Activated CD8-positive, alpha-beta memory T cell treated with anti-CD3 and anti-CD28 coated beads, Interleukin-2, amount 50 U/mL, for 48 hours (primary cell): ENCODE results near the gene DIP2A.
A peak's percentile ranks its signal among the peaks of the same experiment; 100 is the strongest.

ENCODE experiments used
- DNase-seq: peaks from one replicate; pipeline ENCODE4 v3.0.0-alpha.2; 2020

DIP2A gene

DNA sequence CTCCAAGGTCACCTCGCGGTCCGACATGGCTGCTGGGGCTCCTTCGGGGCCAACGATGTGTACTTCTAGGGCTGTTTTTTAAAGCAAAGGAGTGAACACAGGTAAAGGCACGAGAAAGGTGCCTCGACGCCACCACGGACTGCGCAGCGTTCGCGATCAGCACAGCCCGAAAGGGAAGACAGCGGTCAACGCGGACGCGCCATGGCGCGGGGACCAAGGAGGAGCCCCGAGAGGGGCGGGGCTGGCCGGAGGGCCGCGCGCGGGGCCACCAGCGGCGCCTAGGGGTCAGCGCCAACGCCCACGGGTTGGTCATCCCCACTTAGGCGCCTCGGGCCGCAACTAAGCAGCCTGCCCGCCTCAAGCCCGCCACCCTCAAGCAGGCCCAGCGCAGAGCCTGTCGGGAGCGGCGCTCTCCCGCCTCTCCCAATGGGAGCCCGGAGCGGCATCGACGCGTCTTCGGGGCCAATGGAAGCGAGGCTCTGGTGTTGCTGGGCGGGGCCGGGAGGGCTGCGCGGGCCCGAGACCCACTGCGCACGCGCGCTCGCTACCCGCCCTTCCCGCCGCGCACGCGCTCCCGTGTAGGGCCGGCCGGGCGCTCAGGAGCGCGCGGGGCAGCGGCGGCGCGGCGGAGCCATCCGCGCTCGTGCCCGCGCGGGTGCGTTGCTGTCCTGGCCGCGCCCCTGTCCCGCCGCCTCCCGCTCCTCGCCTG is at the start of gene DIP2A:
DIP2A (plus strand) TSS at position 577 of the 709 bp plus-strand sequence. CDS start 241 bp downstream, outside the sequence.
- DNase-seq, result peak; percentile 94

DNA sequence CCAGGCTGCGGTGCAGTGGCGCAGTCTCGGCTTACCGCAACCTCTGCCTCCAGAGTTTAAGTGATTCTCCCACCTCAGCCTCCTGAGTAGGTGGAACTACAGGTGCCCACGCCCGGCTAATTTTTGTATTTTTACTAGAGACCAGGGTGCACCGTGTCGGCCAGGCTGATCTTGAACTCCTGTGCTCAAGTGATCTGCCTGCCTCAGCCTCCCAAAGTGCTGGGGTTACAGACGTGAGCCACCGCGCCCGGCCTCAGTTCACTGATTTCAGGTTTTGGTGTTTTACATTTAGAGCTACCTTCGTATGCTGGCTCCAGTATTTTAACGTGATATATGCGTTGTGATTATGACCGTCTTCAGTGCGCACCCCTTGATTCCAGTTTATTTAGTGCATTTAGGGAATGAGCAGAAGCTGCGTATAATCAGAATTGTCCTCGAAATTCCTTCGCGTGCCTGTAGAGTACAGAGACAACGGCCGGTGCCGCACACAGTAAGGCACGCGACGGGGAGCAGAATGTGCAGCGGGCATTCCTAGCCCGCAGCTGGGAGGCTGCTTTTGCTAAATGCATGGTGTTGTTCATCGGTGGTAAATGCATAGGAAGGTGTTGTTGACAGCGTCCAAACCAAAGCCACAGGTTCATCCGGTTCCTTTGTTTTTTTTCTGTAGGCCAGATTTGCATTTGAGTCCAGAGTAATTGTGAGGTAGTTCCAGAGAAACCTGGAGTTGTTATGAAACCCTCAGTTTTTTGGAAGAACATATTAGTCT is 48.9 kb upstream of the DIP2A start:
- DNase-seq, result no peak

- no peak for DNase-seq
Measured at GRCh38 chr21:46410516-46410915, 48.2 kb upstream of the DIP2A start.

DNA sequence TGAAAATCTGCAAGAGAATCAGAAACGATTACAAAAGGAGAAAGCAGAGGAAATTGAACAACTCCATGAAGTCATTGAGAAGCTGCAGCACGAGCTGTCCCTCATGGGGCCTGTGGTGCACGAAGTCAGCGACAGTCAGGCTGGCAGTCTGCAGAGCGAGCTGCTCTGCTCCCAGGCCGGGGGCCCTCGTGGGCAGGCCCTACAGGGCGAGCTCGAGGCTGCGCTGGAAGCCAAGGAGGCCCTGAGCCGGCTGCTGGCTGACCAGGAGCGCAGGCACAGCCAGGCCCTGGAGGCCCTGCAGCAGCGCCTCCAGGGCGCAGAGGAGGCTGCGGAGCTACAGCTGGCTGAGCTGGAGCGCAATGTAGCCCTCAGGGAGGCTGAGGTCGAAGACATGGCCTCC is 47.5 kb upstream of the DIP2A start:
- DNase-seq, result no peak

DNA sequence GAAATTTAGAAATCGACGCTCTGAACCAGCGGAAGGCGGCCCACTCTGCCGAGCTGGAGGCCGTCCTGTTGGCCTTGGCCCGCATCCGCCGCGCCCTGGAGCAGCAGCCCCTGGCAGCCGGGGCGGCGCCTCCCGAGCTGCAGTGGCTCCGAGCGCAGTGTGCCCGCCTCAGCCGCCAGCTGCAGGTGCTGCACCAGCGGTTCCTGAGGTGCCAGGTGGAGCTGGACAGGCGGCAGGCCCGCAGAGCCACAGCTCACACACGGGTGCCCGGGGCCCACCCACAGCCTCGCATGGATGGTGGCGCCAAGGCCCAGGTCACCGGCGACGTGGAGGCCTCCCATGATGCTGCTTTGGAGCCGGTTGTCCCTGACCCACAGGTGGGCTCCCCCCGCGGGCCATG is 47.0 kb upstream of the DIP2A start:
- no peak for DNase-seq

DNA sequence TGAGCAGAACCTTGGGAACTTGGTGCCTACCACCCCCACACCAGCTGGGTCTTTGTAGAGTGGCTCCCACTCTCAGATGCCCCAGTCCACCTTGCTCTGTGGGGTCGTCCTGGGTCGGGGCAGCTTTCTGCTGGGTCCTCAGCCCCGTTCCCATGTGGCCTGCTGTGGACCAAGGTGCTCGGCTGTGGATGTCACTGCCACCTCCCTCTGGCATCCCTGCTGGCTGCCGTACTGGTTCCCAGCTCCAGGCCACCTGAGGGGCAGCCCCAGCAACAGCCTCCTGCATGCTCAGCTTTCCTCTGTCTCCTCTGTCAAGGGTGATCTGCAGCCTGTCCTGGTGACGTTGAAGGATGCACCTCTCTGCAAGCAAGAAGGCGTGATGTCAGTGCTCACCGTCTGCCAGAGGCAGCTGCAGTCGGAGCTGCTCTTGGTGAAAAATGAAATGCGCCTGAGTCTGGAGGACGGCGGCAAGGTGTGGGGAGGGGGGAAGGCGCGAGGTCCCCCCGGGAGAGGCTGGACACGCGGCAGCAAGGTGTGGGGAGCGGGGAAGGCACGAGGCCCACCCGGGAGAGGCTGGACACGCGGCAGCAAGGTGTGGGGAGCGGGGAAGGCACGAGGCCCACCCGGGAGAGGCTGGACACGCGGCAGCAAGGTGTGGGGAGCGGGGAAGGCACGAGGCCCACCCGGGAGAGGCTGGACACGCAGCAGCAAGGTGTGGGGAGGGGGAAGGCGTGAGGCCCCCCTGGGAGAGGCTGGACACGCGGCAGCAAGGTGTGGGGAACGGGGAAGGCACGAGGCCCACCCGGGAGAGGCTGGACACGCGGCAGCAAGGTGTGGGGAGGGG is 45.9 kb upstream of the DIP2A start:
- DNase-seq, result no peak

- no peak for DNase-seq
Measured at GRCh38 chr21:46413365-46413696, 45.4 kb upstream of the DIP2A start.

DNA sequence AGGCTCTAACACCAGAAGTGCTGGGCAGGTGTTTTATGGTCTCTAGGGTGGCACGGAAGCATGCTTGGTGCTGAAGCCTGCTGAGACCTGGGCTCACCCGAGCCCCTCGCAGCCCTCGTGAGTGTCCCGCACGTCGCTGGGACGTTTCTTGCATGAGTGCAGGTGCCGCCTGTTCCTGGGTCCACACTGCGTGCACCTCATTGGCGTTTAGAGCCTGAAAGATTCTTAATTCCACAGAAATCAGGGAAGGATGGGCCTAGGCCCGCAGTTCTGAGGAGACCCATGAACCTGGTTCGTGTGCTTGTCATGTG is 43.8 kb upstream of the DIP2A start:
- no peak for DNase-seq

DNA sequence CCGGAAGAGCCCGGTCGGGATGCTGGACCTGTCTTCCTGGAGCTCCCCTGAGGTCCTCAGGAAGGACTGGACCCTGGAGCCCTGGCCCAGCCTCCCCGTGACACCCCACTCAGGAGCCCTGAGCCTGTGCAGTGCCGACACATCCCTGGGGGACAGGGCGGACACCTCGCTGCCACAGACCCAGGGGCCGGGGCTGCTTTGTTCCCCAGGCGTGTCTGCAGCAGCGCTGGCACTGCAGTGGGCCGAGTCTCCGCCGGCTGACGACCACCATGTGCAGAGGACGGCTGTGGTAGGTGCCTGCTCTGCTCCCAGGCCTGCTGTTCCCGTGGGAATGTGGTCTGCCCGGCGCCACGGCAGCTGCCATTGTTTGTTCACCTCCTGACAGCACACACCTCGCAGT is 42.1 kb upstream of the DIP2A start:
- DNase-seq, result no peak

DNA sequence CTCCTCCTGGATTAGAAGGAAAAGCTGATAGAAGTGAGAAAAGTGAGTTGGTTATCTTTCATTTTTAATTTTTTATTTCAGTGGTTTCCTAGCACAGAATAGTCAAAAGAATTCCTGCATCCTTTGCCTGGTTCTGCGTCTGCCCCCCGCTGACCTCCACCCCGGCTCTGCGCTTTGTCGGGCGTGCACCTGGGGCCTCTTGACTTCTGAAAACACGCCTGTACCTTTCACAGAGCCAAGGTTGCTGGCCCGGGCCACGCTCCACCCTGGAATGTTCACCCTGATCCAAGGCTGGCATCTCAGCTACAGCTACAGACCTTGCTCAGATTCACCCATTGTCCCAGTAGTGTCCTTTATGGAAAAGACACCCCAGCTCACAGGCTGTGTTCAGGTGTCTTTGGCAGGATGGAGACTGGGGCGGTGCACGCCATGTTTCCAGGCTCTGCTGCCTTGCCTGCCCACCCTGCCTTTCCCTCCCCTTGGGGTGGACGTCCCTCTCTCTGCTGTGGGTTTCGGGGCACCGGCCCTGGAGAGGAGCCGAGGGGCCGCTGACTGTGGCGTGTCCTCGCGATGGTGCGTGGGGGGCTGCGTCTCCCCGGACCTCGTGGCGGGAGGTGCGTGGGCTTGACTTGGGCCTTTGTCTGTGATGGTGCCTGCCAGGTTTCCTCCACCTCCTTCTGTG is 40.3 kb upstream of the DIP2A start:
- DNase-seq, result no peak

GRCh38 chr21:46420241-46421190 is 38.2 kb upstream of the DIP2A start:
- no peak for DNase-seq

- no peak for DNase-seq
Measured at GRCh38 chr21:46421191-46421750, 37.4 kb upstream of the DIP2A start.

GRCh38 chr21:46421756-46422555 is 36.7 kb upstream of the DIP2A start:
- no peak for DNase-seq

- no peak for DNase-seq
Measured at GRCh38 chr21:46422636-46423241, 36.0 kb upstream of the DIP2A start.

GRCh38 chr21:46423546-46424038 is 35.1 kb upstream of the DIP2A start:
- DNase-seq, result no peak

GRCh38 chr21:46424039-46424591 is 34.6 kb upstream of the DIP2A start:
- peak; percentile 69 for DNase-seq

- DNase-seq, result no peak
Measured at GRCh38 chr21:46424621-46425020, 34.1 kb upstream of the DIP2A start.

GRCh38 chr21:46425041-46425440 is 33.6 kb upstream of the DIP2A start:
- DNase-seq, result peak; percentile 68

GRCh38 chr21:46425571-46425970 is 33.1 kb upstream of the DIP2A start:
- peak; percentile 81 for DNase-seq
